Left renal pelvis (tissue), 4 donors: ENCODE results near the gene RESF1. TPM values are rescaled to one million over a fixed set of nuclear protein-coding genes. Genes with fewer than 3 reads are reported as not detected.

Experiments
- DNase-seq, 4 donors: peaks; one replicate each; pipeline ENCODE4 v3.0.0-alpha.2; 2013; ENCODE audit warnings: low read depth in 4 of 4, low spot score in 3 of 4
- polyA plus RNA-seq, 4 donors: library from polyadenylated mRNA; unstranded; fragments of 120-200 nt; gene quantifications; one replicate each; pipeline ENCODE4 v1.2.1, GENCODE V29; 2013; ENCODE audit not compliant: insufficient read length in 4 of 4

RESF1 gene
- polyA plus RNA-seq, 4 donors: 50.3 to 65.1 (median 53.9) TPM

GRCh38 chr12:32002848-32003493 lies 43.8 kb downstream of the RESF1 start:
- DNase-seq: no peak

- DNase-seq: no peak
Measured at GRCh38 chr12:32003654-32004053, 44.4 kb downstream of the RESF1 start.

DNA sequence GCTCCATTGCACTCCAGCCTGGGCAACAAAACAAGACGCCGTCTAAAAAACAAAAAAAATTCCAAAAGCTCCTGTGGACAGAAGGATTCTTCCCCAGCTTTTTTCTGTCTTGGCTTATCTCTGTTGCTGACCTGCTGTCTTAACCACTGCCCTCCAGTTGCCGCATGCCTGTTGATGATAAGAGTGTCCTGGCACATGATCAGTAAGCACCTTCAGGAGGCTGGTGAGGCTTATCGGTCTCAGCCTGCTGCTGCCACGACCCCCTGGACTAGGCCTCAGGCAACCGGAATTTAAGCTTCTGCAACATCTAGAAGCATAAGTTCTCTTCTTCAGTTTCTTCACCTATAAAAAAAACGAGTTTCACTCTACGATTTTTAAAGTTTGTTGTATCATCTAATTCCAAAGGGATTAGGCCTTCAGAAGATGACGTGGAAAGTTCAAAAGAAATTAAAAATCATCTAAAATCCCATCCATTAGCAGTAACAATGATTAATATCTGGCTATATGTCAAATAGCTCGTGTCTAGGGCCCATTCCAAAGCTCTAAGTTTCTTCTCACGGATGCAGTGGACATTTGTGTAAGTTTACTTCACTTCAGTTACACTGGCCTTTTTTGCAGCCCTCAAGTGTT lies 46.4 kb downstream of the RESF1 start:
- no peak for DNase-seq

Other genes with a start within 250 kb of the RESF1 start
- 10 to 100 TPM; 17.8 to 26.1 (median 22.4) TPM for gene AMN1, start 230.4 kb upstream of the RESF1 start, polyA plus RNA-seq
- gene BICD1, start 147.4 kb downstream of the RESF1 start, polyA plus RNA-seq: 10 to 100 TPM; 21.0 to 26.5 (median 23.8) TPM